ENCODE measurements around the gene PITRM1. TPM values are rescaled to one million over a fixed set of nuclear protein-coding genes. Genes with fewer than 3 reads are reported as not detected.

The PITRM1 gene
- polyA plus RNA-seq, 1 donor from 2014 or later, result 62.2 TPM

DNA sequence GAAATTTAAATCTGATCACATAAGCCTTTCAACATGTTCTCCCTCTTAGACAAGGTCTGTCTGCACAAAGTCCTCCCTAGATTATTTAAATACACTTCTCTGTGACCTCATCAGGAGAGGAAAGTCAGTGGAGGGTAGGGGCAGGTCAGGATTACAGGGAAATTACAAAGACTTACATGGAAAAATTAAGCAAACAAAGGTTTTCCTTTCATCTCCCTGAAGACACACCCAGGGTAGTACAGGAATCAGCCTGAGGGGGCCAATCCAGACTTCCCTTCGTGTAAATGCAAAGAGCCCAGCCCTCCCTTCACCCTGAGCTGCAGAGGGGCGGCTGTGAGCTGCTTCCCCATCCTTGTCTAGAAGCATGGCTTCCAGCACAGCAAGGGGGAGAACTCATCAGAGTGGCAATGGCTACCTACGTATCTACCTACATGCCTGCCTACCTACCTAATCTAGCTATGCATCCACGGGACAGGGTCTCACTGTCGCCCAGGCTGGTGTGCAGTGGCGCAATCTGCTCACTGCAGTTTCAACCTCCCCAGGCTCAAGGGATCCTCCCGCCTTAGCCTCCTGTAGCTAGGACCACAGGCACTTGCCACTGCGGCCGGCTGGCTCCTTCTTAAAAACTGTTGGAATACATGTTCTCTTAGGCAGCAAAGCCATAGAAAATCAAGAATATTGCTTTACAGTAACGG lies 33.2 kb downstream of the PITRM1 start:
- Histone ChIP-seq H3F3A (ENCODE audit: insufficient read depth, low read length, poor library complexity, severe bottlenecking) (no peaks in the 10 kb centered on the region), H3K4me3 (ENCODE audit: low read length) (no peak overlapping the region), H2AFZ (ENCODE audit: low read depth, low read length) (no peak overlapping the region), H3K4me2 (ENCODE audit: low read length) (no peak overlapping the region), H4K20me1 (ENCODE audit: insufficient read depth) (no peaks in the 10 kb centered on the region), H3K9me3 (ENCODE audit: low read length) (no peaks in the 10 kb centered on the region), H3K9ac (ENCODE audit: low read length) (no peak overlapping the region), H3K27ac (ENCODE audit: low read length) (no peak overlapping the region), H3K27me3 (ENCODE audit: insufficient read depth, low read depth, low read length) (no peaks in the 10 kb centered on the region), H3K9me2 (ENCODE audit: insufficient read depth, low read length) (no peaks in the 10 kb centered on the region), H3K79me2 (replicated peaks; ENCODE audit: insufficient read depth, low read length) (no peaks in the 10 kb centered on the region), H3K36me3 (ENCODE audit: insufficient read depth, low read length) (peaks cover 16% of the 10 kb centered on the region)
- no peak for TF ChIP-seq CTCF (IDR thresholded peaks at IDR 0.05; ENCODE audit: poor library complexity, severe bottlenecking)
- no peak for TF ChIP-seq TAF1 (IDR thresholded peaks at IDR 0.05; ENCODE audit: low read depth)
- TF ChIP-seq MXI1 (conservative IDR thresholded peaks at IDR 0.05; ENCODE audit: poor library complexity, severe bottlenecking), result no peak
- no peak for TF ChIP-seq EP300 (conservative IDR thresholded peaks at IDR 0.05; ENCODE audit: poor library complexity, severe bottlenecking)
- TF ChIP-seq RAD21 (conservative IDR thresholded peaks at IDR 0.05), result no peak
- no peak for TF ChIP-seq SMC3 (conservative IDR thresholded peaks at IDR 0.05; ENCODE audit: poor library complexity)
- no peak for TF ChIP-seq REST (IDR thresholded peaks at IDR 0.05; ENCODE audit: borderline replicate concordance)
- no peak for TF ChIP-seq EZH2 (IDR thresholded peaks at IDR 0.05; ENCODE audit: borderline replicate concordance, insufficient read depth, low read length, poor library complexity, severe bottlenecking)
- TF ChIP-seq POLR2AphosphoS5 (IDR thresholded peaks at IDR 0.05), result no peak

GRCh38 chr10:3137958-3138726 lies 34.4 kb downstream of the PITRM1 start:
- Histone ChIP-seq H3K79me2 (replicated peaks; ENCODE audit: insufficient read depth, low read length) (no peaks in the 10 kb centered on the region), H3K36me3 (ENCODE audit: insufficient read depth, low read length) (peaks cover 24% of the 10 kb centered on the region), H4K20me1 (ENCODE audit: insufficient read depth) (no peaks in the 10 kb centered on the region), H3K9me3 (ENCODE audit: low read length) (no peaks in the 10 kb centered on the region), H3K4me2 (ENCODE audit: low read length) (no peak overlapping the region), H3K27me3 (ENCODE audit: insufficient read depth, low read depth, low read length) (no peaks in the 10 kb centered on the region), H3K27ac (ENCODE audit: low read length) (no peak overlapping the region), H2AFZ (ENCODE audit: low read depth, low read length) (no peak overlapping the region), H3K9me2 (ENCODE audit: insufficient read depth, low read length) (no peaks in the 10 kb centered on the region), H3K9ac (ENCODE audit: low read length) (no peak overlapping the region), H3K4me3 (ENCODE audit: low read length) (no peak overlapping the region), H3F3A (ENCODE audit: insufficient read depth, low read length, poor library complexity, severe bottlenecking) (no peaks in the 10 kb centered on the region)
- TF ChIP-seq POLR2AphosphoS5 (IDR thresholded peaks at IDR 0.05) (no peak), SMC3 (conservative IDR thresholded peaks at IDR 0.05; ENCODE audit: poor library complexity) (no peak), RAD21 (conservative IDR thresholded peaks at IDR 0.05) (no peak), MXI1 (conservative IDR thresholded peaks at IDR 0.05; ENCODE audit: poor library complexity, severe bottlenecking) (no peak), TAF1 (IDR thresholded peaks at IDR 0.05; ENCODE audit: low read depth) (no peak), EZH2 (IDR thresholded peaks at IDR 0.05; ENCODE audit: borderline replicate concordance, insufficient read depth, low read length, poor library complexity, severe bottlenecking) (no peak)

All from neural cell (in vitro differentiated cells).